CD4-positive, alpha-beta T cell treated with Interferon alpha-2 for 1 hour (primary cell): Measurements from ENCODE around the gene EPB41L2.

Source experiments
- DNase-seq, 2 donors: peaks; one replicate each; pipeline ENCODE4 v3.0.0-alpha.2; 2020 to 2022

EPB41L2 gene

DNA sequence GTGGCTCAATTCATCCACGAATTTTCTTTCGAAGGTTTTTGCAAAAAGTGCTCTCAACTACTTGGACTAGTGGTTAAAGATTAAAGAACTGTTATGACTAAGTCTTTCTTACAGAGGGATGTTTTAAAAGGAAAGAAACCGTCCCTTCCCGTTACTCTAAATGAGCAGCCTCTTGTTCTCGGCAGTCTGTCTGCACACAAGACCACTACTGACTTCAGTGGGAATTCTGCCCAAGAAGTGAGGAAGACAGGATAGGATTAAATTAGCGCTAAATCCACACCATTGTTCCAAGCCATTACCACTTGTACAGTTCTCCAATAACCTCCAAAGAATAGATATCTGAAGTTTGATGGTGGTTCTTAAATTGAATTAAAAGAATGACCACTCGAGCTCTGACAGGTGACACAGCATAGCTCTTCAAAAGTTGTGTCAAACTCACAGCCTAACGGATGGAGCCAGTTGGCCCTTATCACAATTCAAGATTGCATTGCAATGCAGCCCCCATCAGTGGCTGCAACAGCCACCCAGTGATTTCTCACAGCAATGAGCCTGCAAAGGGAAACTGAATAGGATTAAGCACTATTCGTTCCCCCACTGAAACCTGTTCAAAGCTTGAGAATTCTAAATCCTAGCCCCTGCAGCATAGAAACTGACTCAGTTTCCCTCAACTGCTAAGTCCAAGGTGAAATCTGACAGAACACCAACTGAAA is 1.8 kb downstream of the EPB41L2 start:
- DNase-seq = no peak

DNA sequence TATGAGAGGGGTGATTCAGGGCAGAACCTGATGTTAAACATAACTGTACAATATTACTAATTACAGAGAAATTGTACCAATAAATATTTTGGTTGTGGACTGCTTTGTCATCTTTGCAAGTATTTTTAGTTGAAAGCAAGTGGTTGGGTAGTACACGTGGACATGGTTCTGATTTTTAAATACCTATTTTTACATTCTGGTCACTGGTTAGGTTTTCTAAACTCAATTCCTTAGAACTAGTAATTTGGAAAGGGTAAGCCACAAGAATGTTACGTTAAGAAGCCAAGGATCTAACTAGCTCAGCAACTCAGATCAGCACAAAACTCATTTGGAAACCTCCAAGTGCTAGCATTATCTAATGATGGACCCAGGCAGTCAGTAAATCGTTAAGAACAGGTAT is 2.7 kb downstream of the EPB41L2 start:
- DNase-seq = no peak

DNA sequence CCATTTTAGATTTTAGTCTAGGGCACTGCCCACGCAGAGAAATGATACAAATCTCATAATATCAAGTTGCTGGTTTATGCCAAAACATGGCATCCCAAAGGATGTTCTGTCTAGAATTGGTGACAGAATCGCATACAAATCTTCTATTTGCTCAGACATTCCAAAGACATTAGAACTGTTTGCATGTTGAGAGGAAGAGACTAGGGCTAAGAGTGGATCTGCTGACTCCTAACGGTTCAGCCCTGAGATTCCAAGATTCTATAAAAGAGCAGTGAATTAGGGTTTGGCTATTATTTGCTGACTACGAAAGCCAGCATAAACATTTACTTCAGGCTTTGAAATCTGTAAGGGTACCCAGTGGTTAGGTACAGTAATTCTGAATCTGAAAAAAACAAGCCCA is 3.6 kb downstream of the EPB41L2 start:
- no peak for DNase-seq

DNA sequence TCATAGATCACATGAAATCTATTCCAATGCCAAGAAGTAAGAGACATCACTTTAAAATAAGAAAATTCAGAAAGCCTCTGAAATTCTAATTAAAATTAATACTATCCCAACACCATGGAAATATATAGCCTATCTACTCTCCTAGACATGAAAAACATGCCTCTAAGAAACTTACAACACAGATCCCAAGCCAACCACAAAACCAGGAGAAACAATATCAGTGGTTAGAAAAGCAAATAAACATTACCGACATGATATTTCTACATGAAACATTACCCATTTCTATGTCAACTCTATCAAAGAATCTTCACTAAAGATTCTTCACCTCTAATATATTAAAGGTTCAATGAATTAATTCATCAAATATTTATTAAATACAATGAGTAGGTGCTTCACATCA is 4.8 kb downstream of the EPB41L2 start:
- DNase-seq = no peak

DNA sequence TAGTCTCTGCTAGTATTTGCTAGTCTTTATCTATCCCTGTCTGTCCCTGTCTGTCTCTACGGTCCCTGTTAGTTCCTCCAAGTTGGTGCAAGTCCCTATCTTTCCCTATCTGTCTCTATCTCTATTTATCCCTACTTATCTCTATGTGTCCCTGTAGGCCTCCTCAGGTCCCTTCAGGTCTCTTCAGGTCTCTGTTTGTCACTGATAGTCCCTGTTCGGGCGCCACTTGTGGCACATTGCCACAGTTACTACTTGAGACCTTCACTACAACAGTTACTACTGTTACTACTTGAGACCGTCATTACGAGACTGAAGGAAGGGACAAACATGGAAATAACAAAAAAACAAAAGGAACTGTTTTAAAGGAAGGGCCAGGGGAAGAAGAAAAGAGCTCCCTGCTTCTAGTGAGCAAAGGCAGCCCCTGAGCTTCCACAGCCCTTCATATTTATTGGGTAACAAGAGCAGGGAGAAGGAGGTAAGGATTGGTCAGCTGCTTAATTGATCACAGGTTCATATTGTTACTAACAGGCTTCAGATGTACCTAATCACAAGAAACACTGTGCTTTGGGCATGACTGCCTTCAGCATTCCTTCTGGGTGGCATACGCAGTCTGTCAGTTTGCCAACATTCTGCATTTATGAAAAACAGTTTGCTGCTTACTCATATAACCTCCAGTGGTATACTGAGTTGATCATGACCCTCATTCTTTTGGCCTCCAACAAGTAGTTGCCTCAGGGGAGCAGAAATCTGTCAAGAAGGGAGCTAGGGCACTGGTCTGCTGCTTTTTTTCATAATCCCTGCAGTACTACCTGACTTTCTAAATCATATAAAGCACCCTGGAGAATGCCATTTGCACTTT is 8.4 kb downstream of the EPB41L2 start:
- no peak for DNase-seq

DNA sequence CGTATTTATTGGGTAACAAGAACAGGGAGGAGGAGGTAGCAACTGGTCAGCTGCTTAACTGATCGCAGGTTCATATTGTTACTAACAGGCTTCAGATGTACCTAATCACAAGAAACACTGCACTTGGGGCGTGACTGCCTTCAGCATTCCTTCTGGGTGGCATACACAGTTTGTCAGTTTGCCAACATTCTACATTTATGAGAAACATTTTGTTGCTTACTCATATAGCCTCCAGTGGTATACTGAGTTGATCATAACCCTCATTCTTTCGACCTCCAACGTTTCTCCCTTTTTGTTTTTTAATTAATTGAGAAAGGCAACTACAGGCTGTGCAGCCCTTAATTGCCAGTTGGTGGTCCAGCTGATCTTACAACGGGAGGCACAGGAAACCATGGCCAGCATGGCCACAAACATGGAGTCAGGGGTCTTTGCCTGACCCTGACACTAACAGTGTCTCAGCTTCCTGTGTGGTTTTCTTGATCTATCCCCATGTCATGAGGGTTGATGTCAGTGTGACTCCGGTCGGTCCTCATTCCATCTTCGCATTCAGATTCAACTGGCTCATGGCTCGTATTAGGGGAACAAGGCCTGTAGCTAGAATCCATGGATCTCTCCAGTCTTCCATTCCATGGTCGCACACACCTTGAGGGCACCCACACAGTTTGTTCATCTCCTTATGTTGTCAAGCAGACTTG is 9.4 kb downstream of the EPB41L2 start:
- DNase-seq = no peak

DNA sequence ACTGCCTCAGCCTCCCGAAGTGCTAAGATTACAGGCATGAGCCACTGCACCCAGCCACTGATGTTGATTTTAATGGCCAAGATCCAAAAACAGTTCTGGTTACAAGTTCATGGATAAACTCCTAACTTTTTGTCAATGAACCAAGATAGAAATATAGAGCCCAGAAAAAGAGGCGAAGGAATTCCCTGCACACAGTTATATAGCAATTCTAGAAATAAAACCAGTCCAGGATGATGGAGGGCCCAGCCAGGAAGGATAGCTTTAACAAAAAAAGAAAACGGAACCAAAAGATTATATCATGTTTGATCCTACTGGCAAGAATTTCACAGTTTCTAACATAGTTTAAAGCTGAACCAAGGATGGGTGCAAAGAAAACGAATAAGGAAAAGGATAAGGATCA is 10.9 kb downstream of the EPB41L2 start:
- no peak for DNase-seq

DNA sequence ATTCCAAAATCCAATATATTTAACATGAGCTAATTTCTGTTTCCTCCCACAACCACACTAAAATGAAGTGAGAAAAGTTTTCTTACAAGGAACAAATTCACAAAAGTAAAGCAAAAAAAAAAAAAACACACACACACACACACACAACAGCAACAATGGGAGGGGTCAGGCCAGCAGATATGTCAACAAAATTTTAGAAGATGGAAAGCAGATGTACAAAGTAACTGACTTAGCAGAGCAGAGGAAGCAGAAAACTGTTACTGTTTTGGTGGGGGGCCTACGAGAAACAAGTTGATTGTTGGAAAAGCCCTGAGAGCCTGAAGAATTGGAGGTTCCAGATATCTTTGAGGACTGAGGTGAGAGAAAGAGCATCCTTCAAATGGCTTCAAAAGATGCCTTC is 11.7 kb downstream of the EPB41L2 start:
- no peak for DNase-seq

DNA sequence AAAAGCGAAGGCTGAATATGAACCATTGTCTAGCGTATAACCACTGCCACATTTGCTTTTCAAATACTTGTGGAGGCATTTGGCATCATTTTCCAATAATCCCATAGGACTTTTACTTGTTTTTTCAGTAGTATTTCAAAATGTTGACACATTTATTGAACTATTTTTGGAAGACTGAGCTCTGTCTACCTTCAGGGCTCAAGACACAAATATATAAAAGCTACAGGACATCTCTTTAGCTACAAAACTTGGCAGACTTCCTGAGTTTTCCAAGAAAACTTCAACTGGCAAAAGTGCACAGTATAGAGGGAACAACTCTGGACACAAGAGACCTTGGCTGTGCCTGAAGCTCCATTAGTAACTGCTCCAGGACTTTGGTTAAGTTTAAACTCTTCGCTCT is 13.4 kb downstream of the EPB41L2 start:
- no peak for DNase-seq

DNA sequence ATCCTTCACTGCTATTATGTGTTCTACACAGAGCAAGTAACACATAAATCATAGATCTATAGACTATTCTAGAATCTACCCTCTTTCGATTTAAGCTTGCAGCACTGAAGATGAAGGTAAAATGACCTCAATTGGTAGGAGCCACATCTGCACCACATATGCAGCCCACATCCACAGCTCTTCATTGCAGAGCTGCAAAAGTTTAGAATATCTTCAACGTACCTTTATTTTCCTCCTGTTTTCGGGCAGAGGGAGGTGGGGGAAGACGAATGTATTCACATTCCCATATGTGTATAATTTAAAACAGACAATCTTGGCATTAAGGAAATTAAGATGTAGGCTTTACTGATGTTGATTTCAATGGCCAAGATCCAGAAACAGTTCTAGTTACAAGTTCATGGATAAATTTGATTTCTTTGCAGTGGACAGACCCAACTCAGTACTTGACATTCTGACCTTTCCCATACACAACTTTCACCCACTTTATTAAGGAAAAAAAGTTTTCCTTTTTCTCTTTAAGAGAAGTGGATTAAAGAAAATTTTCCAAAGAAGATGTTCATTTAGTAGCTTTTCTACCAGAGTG is 14.0 kb downstream of the EPB41L2 start:
- no peak for DNase-seq

DNA sequence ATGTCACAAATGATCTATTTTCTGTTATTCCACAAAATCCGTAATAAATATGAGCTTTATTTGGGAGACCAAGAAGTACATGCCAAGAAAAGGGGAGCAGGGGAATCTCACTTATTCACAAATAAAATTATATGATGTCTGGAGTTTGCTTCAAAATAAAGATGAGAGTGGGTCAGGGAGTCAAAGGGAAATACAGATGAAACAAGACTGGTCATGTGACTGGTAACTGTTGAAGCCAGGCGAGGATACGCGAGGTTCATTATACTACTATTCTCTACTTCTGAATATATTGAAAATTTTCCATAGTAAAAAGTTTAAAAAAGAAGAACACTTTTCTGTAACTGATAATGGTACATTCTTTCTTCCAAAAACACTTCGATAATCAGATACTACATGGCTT is 14.6 kb downstream of the EPB41L2 start:
- no peak for DNase-seq

DNA sequence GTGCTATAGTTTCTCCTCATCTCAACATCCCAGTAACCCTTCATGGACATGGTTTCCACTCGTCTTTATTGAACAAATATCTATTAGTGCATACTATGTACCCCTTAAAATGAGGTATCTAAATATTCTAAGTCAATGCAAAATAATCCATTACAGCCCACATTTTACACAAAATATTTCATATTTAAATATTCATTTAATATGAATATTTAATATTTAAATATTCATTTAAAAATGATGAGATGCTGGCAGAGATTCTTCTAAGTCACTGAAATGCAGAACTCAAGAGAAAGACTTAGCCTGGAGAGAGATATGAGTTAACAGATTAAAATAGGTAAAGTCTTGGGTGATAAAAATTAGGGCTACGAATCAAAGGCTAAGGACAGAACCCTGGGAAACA is 17.9 kb downstream of the EPB41L2 start:
- DNase-seq = no peak

DNA sequence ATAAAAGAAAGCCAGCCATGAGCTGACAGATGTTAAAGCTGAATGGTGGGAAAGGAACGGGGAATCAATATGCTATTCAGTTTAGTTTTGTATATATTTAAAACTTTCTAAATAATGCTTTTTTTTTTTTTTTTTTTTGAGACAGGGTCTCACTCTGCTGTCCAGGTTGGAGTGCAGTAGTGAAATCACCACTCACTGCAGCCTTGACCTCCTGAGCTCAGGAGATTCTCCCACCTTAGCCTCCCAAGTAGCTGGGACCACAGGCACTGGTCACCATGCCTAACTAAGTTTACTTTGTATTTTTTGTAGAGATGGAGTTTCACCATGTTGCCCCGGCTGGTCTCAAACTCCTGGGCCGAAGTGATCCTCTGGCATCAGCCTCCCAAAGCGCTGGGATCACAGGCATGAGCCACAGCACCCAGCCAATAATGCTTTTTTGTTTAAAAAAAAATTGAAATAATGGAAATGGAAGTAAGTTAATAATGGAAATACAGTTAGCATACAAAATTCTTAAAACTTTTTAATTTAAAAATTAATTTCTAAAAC is 19.1 kb downstream of the EPB41L2 start:
- no peak for DNase-seq

DNA sequence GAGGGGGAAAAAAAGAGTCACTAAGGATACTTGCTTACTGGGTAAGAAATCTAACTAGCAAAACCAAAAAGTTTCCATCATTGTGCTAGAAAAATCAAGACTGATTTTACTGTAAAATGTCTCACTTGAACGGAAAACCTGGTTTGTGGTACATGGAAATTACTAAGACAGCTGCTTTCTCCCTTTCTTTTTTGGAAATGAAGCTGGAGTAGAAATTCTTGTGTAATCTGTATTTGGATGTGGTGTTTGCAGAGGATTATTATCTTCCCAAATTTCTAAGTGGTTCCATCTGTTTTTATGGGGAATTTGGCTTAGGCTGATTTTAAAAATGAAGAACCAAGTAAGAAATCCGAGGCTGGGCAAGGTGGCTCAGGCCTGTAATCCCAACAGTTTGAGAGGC is 20.4 kb downstream of the EPB41L2 start:
- DNase-seq = no peak

DNA sequence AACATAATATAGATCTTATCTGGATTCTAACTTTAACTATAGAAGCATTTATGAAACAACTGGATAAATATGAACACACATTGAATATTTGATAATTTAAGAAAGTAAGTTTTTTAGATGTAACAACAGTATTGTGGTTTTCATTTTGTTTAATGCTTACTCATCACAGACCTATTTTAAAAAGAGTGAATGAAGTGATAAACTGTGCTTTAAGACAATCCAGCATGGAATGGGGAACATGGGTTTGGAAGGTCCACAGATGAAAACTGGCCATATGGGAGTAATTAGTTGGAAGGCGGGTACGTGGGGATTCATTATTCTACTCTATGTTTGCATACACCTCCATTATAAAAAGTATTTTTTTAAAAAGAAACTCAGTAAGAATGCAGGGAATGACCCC is 21.2 kb downstream of the EPB41L2 start:
- DNase-seq = no peak

DNA sequence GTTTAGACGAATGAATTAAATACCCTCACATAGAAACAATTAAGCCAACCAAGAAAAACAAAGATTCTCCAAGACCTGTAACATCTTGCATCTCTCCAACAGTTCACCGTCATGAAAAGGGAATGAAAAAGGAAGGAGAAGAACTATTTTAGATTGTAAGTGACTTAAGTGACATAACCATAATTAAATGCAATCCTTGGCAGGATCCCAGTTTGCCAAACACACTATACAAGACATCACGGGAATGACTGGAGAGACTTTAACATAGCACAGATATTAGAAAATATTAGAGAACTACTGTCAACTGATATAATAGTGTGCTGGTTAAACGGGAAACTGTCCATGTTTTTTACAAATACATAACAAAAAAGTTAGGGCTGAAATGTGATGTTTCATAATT is 22.2 kb downstream of the EPB41L2 start:
- DNase-seq = no peak

DNA sequence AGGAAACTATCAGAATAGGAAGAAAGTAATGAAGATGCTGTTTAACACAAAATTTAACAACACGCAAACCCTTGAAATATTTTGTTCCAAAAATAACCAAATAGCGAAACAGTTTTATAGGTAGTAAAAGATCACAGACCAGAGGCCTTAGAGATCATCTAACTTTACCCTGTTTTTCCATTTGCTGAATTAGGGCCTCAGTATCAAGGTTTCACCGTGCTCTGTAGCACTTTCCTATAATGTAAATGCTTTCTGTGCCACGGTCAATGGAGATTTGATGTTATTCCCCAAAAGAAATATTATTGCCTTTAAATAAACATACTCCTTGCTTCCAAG is 23.7 kb downstream of the EPB41L2 start:
- no peak for DNase-seq

DNA sequence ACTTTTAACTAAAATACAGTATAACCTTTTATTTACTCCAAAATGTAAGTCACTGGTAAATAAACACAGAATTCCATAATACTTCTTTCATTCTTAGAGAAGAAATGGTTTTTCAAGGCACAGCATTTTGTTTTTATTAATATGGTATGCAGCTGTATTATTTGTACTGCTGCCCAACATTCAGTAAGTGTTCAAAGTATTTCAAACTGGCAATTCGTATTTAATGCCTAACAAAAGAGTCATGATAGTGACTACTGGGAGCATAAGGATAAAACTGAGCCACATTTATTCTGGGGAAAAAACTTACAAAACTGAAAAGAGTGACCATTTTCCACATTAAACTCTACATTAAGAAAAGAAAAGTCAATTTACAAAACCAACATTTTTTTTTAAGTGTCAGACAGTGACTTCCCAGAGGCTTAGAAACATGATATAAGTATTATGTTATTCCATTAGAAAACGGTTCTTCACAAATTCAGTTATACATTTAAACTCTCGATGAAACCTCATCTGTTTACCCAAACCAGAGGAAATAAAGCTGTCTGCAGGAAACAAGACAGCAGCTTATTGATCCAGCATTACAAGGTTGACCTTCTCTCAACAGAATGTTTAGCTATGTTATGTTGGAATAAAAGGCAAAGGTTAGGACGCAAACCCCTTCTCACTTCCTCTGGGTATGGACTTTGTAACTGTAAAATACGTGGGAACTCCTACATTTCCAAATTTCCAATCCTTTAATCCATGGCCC is 24.3 kb downstream of the EPB41L2 start:
- no peak for DNase-seq

DNA sequence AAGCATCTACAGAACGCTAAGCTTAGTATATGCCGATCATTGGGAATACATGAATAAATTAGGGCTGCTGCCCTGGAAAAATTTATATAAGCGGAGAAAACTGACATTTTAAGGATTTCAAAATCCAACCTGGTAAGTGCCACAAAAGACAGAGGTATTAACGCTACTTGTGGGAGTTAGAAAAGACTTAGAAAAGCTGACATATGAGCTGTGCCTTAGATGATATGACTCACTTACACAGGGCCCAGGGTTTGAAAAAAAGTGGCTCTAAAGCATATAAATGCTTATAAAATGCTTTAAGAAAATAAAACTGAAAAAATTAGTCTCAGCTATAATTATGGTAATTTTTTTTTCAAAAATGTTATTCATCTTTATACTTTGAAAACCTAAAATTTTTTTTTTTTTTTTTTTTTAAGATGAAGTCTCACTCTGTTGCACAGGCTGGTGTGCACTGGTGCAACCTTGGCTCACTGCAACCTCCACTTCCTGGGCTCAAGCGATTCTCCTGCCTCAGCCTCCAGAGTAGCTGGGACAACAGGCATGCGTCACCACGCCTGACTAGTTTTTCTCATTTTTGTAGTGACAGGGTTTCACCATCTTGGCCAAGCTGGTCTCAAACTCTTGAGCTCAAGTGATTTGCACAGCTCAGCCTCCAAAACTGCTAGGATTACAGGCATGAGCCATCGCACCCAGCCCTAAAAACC is 25.7 kb downstream of the EPB41L2 start:
- DNase-seq = no peak

DNA sequence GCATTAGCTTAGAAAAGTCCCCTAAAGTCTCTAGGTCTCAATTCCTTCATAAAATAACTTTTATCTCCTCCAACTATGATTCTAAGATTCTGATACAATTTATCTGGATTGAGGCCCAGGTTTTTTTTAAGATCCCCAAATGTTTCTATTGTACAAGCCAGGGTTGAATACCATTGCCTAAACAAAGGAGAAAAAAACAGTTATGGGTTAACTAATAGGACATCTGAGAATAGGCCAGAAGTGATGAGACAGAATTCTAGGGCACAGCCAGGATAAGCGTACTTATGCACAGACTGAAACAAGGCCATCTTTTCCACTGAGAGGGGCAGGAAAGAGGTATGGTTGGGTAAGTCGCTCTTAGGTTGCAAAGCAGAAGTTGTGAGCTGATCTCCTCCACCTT is 26.4 kb downstream of the EPB41L2 start:
- no peak for DNase-seq

DNA sequence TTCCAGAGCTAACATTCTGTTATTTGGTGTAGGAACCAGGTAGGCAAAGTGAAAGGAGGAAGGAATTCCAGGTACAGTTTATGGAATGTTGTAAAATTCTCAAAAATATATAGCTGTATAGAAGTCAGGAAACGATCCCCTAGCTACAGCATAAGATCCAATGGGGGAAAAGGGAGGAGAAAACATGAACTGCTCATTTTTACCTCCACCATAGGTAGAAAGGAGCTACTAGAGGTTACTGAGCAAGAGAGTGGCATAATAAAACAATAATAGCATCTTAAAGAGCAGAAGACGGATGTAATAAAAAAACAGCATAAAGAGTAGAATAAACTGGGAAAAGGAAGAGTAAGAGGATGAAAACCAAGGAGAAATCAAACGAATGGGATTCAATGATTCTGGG is 26.9 kb downstream of the EPB41L2 start:
- no peak for DNase-seq

DNA sequence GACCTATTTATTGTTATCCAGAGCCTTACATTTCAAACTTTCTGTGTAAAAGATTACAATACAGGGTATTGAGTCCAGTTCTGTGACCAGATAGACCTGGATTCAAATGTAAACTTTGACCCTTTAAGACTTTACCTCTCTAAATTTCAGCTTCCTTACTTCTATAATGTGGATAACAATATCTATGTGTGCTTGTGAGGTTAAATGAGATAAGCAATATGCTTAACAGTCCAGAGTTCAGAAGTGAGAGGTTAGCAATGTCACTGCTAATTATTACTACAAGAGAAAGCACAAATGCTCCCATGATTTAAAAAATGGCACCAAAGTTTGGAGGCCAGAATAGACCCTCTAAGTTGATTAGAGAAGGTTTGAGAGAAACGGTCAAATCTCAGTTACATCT is 27.5 kb downstream of the EPB41L2 start:
- DNase-seq = no peak
